Measurements from ENCODE around the gene SDK1.
"Not testable (repeated sequence)": the region's sequence is repeated elsewhere in the genome, so short reads cannot be mapped to it uniquely, and the experiment has no call there.

The SDK1 gene

DNA sequence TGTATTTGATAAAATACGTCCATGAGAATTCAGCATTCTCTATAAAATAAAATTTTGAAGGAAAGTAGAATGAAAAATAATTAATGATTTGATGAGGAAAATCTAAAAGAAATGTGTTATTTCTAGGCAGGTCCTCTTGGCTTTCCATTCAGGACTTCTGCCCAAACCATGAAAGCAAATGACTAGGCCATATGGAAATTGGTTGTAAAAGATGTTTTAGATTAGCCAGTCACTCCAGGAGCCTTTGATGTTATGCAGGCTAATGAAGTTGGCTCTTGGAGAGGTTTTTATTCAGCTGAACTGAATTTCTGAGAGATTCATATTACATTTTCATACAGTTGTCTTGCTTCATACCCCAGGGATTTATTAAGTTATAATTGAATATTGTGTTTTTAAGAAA is 452.8 kb downstream of the SDK1 start:
- no peak for DNase-seq

GRCh38 chr7:3754493-3755341 is 453.7 kb downstream of the SDK1 start:
- DNase-seq = peak; percentile 44

DNA sequence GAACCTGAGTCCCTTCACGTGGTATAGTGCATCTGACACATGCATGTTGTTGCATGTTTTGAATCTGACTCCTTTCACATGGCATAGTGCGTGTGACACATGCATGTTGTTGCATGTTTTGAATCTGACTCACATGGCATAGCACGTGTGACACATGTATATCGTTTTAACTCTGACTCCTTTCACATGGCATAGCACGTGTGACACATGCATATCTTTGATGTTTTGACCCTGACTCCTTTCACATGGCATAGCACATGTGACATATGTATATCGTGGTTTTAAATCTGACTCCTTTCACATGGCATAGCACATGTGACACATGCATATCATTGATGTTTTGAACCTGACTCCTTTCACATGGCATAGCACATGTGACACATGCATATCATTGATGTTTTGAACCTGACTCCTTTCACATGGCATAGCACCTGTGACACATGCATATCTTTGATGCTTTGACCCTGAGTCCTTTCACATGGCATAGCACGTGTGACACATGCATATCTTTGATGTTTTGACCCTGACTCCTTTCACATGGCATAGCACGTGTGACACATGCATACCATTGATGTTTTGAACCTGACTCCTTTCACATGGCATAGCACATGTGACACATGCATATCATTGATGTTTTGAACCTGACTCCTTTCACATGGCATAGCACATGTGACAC is 454.9 kb downstream of the SDK1 start:
- DNase-seq = not testable (repeated sequence)

GRCh38 chr7:3757059-3757458 is 456.0 kb downstream of the SDK1 start:
- no peak for DNase-seq

GRCh38 chr7:3760651-3761050 is 459.6 kb downstream of the SDK1 start:
- DNase-seq = no peak

GRCh38 chr7:3762146-3762831 is 461.2 kb downstream of the SDK1 start:
- DNase-seq = no peak

DNA sequence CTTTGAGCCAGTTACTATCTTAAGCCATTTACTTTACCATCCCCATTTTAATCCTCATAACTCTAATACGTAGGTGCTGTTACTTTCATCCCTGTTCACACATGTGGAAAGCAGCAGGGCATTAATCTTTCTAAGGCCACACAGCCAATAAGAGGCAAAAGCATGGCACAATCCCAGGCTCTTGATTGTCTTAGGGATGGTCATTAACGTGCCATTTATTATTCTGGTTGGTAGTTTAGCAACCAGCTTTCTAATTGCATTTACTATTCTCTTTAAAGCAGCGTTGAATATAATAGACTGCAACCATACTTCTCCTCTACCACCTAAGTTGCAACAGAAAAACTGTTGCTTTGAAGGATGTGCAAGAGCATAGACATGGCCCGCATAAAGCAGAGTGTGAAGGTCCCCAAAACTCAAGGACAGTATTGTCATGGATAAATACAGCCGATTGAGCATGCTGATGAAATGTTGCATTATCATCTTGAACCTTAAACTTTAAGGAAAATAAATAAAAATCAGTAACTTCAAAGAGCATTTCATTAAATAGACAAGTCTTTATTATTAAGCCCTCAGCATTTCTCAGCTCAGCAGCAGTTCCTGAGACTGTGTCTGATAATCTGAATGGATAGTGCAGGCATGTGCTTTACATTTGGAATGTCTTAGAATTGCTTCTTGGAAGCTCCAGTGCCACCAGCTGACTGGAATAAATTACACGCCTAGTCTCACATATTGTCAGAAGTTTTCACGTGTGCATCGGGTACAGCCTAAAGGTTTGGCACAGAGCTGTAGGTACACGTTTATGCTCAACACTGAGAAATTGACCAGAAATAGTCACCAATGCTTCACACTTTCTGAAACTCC is 467.1 kb downstream of the SDK1 start:
- no peak for DNase-seq

- no peak for DNase-seq
Observed at GRCh38 chr7:3771906-3772305, 470.9 kb downstream of the SDK1 start.

DNA sequence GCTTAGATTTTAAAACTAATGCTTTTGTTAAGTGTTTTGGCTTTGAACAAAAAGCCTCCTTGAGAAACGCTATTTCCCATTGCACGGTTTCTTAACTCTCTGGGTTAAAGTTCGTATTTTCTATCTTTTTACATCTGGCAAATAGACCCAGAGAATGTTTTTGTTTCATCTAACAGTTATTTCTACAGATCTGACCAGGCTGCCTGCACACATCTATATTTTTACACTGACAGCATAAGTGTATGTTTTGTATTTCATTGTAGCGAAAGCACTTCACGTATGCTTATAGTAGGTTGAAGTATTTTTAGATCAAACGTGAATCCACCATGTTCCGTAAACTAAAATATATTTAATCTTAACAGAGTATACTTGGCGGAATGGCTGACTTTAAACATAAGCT is 477.3 kb downstream of the SDK1 start:
- no peak for DNase-seq

- DNase-seq = no peak
Observed at GRCh38 chr7:3780016-3780415, 479.0 kb downstream of the SDK1 start.

DNA sequence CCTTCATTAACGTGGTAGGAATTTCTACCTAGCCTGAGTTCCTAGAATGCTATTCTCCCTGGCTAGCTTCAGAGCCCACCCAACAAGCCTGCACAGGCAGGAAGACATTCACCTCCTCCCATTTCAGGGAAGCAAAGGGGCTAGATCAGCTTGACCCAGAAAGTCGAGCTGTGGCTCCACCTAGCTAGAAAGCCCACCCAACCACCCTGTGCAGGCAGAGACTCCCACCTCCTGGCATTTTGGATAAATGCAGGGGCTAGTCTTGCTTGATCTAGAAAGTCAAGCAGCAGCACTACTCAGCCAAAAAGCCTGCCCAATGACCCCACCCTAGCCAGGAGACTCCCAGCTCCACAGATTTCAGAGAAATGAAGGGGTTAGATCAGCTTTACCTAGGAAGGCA is 479.5 kb downstream of the SDK1 start:
- no peak for DNase-seq

- no peak for DNase-seq
Observed at GRCh38 chr7:3781607-3782006, 480.6 kb downstream of the SDK1 start.

- DNase-seq = no peak
Observed at GRCh38 chr7:3787717-3788264, 486.7 kb downstream of the SDK1 start.

DNA sequence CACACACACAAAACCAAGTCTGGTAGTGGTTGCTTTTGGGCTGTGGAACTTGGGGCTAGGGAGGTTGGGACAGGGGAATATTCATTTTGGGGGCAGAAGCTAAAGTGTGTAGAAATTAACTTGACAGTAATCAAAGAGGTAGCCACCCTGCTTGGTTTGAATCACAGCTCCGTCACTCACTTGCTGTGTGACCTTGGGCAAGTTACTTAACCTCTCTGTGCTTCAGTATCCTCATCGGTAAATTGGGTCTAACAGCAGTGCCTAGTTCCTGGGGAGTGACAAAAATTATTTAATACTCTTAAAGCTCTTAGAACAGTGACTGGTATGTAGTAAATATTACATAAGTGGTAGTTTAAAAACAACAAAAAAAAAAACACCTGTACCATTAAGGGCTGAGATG is 489.8 kb downstream of the SDK1 start:
- no peak for DNase-seq

GRCh38 chr7:3791327-3791726 is 490.3 kb downstream of the SDK1 start:
- no peak for DNase-seq

- DNase-seq = no peak
Observed at GRCh38 chr7:3795141-3795540, 494.1 kb downstream of the SDK1 start.

- no peak for DNase-seq
Observed at GRCh38 chr7:3795781-3796180, 494.7 kb downstream of the SDK1 start.

- no peak for DNase-seq
Observed at GRCh38 chr7:3805151-3805550, 504.1 kb downstream of the SDK1 start.

DNA sequence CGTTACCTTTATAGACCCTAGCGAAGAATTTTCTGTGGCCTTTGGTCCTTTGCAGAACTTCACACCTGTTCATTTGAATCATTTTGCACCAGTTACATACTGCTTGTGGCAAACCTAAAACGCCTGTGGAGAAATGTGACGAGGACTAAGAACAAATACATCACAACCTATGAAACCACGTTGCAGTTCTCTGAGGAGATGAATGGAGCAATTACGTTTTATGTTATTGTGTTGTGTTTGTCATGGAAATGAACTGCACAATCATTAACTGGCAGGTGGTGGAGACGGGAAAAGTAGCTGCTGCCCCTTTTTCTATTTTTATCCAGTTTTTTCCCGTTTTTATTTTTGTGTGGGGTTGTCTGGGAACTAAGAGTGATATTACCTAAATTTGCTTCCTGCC is 505.5 kb downstream of the SDK1 start:
- DNase-seq = no peak

DNA sequence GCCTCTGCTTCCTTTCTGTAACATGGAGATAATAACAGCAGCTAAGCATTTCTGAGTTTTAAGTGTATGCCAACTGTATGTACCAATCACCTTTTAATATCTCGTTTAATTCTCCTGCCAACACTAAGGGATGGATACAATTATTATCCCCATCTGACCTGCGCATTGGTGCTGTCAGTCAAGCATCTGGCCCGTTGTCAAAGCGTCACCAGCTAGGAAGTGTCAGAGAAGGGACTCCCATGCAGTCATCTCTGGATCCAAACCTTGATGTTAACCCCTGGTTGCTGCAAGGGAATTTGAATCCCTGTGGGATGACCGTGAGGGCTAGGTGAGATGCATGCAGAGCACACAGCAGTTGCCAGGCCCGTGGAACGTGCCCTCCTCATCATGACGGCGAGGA is 506.8 kb downstream of the SDK1 start:
- no peak for DNase-seq

DNA sequence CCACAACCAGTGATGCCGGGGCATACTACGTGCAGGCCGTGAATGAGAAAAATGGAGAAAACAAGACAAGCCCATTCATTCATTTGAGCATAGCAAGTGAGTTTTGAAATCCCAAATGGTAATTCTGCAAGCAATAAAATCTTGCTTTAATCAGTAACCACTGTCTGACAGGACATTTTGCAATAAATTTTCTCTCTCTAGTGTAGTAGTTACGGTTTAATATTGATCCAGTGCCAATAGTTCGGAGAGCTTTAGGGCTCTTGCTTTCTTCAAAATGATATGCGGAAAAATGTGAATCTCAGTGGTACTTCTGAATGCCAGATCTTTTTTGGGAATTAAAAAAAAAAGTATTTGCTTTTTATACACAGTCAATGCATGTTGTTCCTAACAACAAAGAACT is 520.4 kb downstream of the SDK1 start:
- no peak for DNase-seq

DNA sequence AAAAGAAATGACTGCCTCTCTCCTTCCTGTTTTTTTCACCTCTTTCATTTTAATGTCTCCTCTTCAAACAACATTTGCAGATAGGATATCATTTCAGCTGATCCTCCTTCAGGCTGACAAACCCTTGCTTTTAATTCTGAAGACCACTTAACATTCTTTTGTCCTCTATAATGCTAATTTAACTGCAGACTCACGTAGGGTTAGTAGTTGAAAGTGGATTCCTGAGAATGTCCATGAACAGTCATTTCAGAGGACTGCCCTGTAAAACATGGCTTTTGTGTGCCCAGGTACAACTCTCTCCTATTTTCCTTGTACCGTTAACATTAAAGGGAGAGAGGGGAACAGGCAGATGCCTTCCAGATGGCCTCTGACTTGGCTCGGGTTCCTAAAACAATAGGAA is 524.4 kb downstream of the SDK1 start:
- DNase-seq = no peak

- no peak for DNase-seq
Observed at GRCh38 chr7:3832199-3832598, 531.1 kb downstream of the SDK1 start.

All from right hindlimb (tissue), 1 donor.